C4-2B (cell line): Measurements from ENCODE around the gene FLT3LG.

Experiments used
- H3K27ac ChIP-seq: fragments of 450-650 bp; 2 replicates; pipeline ENCODE4 v1.5.1; 2017
- CTCF ChIP-seq: fragments of 450-650 bp; conservative IDR thresholded peaks from 2 replicates; pipeline ENCODE4 v1.5.1; 2017; ENCODE audit warnings: mild to moderate bottlenecking
- ZFX ChIP-seq: fragments of 450-650 bp; IDR thresholded peaks from 2 replicates; pipeline ENCODE4 v1.6.1; 2017

The FLT3LG gene

GRCh38 chr19:49475995-49476880 lies 2.2 kb downstream of the FLT3LG start:
- H3K27ac ChIP-seq: no peak overlapping the region
- no peak for TF ChIP-seq ZFX
- no peak; the same call in 1 of the 2 replicates for TF ChIP-seq CTCF

GRCh38 chr19:49479975-49480628 lies 6.1 kb downstream of the FLT3LG start:
- TF ChIP-seq ZFX (no peak), CTCF (no peak)
- no peak overlapping the region for H3K27ac ChIP-seq

- no peak overlapping the region for H3K27ac ChIP-seq
- TF ChIP-seq CTCF (no peak), ZFX (no peak)
These were observed 7.1 kb downstream of the FLT3LG start for GRCh38 chr19:49481020-49481683.

GRCh38 chr19:49486232-49486631 lies 12.2 kb downstream of the FLT3LG start:
- no peak for TF ChIP-seq ZFX
- no peak for TF ChIP-seq CTCF
- H3K27ac ChIP-seq: no peak overlapping the region; the same call in 1 of the 2 replicates

GRCh38 chr19:49486710-49487276 lies 12.8 kb downstream of the FLT3LG start:
- peak overlapping the region; percentile 97 for H3K27ac ChIP-seq
- no peak for TF ChIP-seq CTCF
- TF ChIP-seq ZFX: no peak

- TF ChIP-seq ZFX (peak; percentile 75; the same call in 1 of the 2 replicates), CTCF (no peak)
- H3K27ac ChIP-seq: peak within 1 kb of the TSS; percentile 97
These were observed 13.4 kb downstream of the FLT3LG start, which contains the start of gene RPL13A for GRCh38 chr19:49487277-49488045. RPL13A (plus strand) TSS chr19:49487608; CDS start chr19:49487630, 22 bp downstream.
